NB4 (cell line): ENCODE results near the gene ADCY5.

Experiments
- POLR2A ChIP-seq: IDR thresholded peaks from 2 replicates; pipeline ENCODE4 v1.6.1; 2011; ENCODE audit warnings: mild to moderate bottlenecking; ENCODE audit not compliant: insufficient read length; ENCODE audit errors: extremely low read depth
- TF ChIP-seq, protein P1 (sequence below): IDR thresholded peaks from one replicate; pipeline ENCODE4 v1.5.1; 2012; ENCODE audit warnings: low read depth, low read length
- TF ChIP-seq, protein P2 (sequence below): IDR thresholded peaks from 2 replicates; pipeline ENCODE4 v1.6.1; 2011; ENCODE audit warnings: low read depth, low read length

DNA sequence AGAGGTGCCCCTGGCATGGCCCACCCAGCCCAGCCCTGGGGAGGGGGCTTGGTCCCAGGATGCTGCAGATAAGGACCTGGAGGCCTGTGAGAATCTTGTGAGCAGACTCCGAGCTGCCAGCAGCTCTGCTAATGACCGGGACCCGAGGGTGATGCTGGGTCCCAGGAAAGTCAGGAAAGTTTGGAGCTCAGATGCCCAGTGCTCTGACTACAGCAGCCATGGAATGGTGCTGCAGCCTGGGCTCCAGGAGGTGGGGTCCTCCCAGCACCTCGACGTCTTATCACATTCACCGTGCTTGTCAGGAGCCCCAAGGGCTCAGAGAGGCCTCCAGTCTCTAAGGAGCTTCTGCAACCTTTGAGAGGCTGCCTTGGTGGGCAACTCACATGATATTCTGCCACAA is 34.3 kb upstream of the ADCY5 start:
- TF ChIP-seq, protein P1, sequence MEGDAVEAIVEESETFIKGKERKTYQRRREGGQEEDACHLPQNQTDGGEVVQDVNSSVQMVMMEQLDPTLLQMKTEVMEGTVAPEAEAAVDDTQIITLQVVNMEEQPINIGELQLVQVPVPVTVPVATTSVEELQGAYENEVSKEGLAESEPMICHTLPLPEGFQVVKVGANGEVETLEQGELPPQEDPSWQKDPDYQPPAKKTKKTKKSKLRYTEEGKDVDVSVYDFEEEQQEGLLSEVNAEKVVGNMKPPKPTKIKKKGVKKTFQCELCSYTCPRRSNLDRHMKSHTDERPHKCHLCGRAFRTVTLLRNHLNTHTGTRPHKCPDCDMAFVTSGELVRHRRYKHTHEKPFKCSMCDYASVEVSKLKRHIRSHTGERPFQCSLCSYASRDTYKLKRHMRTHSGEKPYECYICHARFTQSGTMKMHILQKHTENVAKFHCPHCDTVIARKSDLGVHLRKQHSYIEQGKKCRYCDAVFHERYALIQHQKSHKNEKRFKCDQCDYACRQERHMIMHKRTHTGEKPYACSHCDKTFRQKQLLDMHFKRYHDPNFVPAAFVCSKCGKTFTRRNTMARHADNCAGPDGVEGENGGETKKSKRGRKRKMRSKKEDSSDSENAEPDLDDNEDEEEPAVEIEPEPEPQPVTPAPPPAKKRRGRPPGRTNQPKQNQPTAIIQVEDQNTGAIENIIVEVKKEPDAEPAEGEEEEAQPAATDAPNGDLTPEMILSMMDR, result no peak
- TF ChIP-seq, protein P2, sequence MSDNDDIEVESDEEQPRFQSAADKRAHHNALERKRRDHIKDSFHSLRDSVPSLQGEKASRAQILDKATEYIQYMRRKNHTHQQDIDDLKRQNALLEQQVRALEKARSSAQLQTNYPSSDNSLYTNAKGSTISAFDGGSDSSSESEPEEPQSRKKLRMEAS, result no peak
- TF ChIP-seq POLR2A, result no peak
